Measurements from ENCODE around the gene ABCA6. TPM values are rescaled to one million over a fixed set of nuclear protein-coding genes. Genes with fewer than 3 reads are reported as not detected.

The ABCA6 gene
- total and polyA plus RNA-seq, 2 experiments from 2014 or later: 1.6 to 6.3 TPM

- no peak for DNase-seq (ENCODE audit: low spot score)
- H3K79me2 ChIP-seq: no peaks in the 10 kb centered on the region
- no peaks in the 10 kb centered on the region for H3K36me3 ChIP-seq (replicated peaks; ENCODE audit: insufficient read depth, low read depth)
- TF ChIP-seq EZH2phosphoT487 (IDR thresholded peaks at IDR 0.05; ENCODE audit: low read depth, severe bottlenecking, unreplicated experiment) (no peak), EZH2 (IDR thresholded peaks at IDR 0.05; ENCODE audit: borderline replicate concordance) (no peak), CTCF (IDR thresholded peaks at IDR 0.05; ENCODE audit: poor library complexity) (no peak)
- no peaks in the 10 kb centered on the region for H4K20me1 ChIP-seq (ENCODE audit: insufficient read depth, poor library complexity, severe bottlenecking)
- no peaks in the 10 kb centered on the region for H3K4me1 ChIP-seq (ENCODE audit: insufficient read depth)
- no peak overlapping the region for H3K4me3 ChIP-seq
- WGBS (ENCODE audit: low lambda C conversion rate, missing lambda C conversion rate): 86% methylated on average over 3 of the region's 3 CpGs
- H3K27me3 ChIP-seq: no peaks in the 10 kb centered on the region
- H3K4me2 ChIP-seq: no peak overlapping the region
- no peak overlapping the region for H2AFZ ChIP-seq
- no peak overlapping the region for H3K27ac ChIP-seq
- no peaks in the 10 kb centered on the region for H3K9me3 ChIP-seq (ENCODE audit: low read depth)
- no peaks in the 10 kb centered on the region for H3K9me2 ChIP-seq (replicated peaks; ENCODE audit: insufficient read depth)
These were observed 85.4 kb downstream of the ABCA6 start for GRCh38 chr17:69056179-69056823.

GRCh38 chr17:69055334-69055733 lies 86.4 kb downstream of the ABCA6 start:
- Histone ChIP-seq H3K9me3 (ENCODE audit: low read depth) (no peaks in the 10 kb centered on the region), H3K4me2 (no peak overlapping the region), H2AFZ (no peak overlapping the region), H3K36me3 (replicated peaks; ENCODE audit: insufficient read depth, low read depth) (no peaks in the 10 kb centered on the region), H3K79me2 (no peaks in the 10 kb centered on the region), H3K9me2 (replicated peaks; ENCODE audit: insufficient read depth) (no peaks in the 10 kb centered on the region), H4K20me1 (ENCODE audit: insufficient read depth, poor library complexity, severe bottlenecking) (no peaks in the 10 kb centered on the region), H3K27ac (no peak overlapping the region), H3K4me1 (ENCODE audit: insufficient read depth) (no peaks in the 10 kb centered on the region), H3K4me3 (no peak overlapping the region), H3K27me3 (no peaks in the 10 kb centered on the region)
- WGBS (ENCODE audit: low lambda C conversion rate, missing lambda C conversion rate): 97% methylated on average over 2 of the region's 2 CpGs
- TF ChIP-seq CTCF (IDR thresholded peaks at IDR 0.05; ENCODE audit: poor library complexity) (no peak), EZH2phosphoT487 (IDR thresholded peaks at IDR 0.05; ENCODE audit: low read depth, severe bottlenecking, unreplicated experiment) (no peak)
- no peak for DNase-seq (ENCODE audit: low spot score)

GRCh38 chr17:69050999-69051775 lies 90.5 kb downstream of the ABCA6 start:
- no peak for DNase-seq (ENCODE audit: low spot score)
- Histone ChIP-seq H3K79me2 (no peaks in the 10 kb centered on the region), H4K20me1 (ENCODE audit: insufficient read depth, poor library complexity, severe bottlenecking) (no peaks in the 10 kb centered on the region), H3K27ac (no peak overlapping the region), H3K4me3 (no peak overlapping the region), H3K4me1 (ENCODE audit: insufficient read depth) (peaks cover 12% of the 10 kb centered on the region), H3K9me2 (replicated peaks; ENCODE audit: insufficient read depth) (no peaks in the 10 kb centered on the region), H2AFZ (no peak overlapping the region), H3K36me3 (replicated peaks; ENCODE audit: insufficient read depth, low read depth) (no peaks in the 10 kb centered on the region), H3K9me3 (ENCODE audit: low read depth) (no peaks in the 10 kb centered on the region), H3K4me2 (no peak overlapping the region), H3K27me3 (no peaks in the 10 kb centered on the region)
- WGBS (ENCODE audit: low lambda C conversion rate, missing lambda C conversion rate): 91% methylated on average over 5 of the region's 5 CpGs
- no peak for TF ChIP-seq CTCF (IDR thresholded peaks at IDR 0.05; ENCODE audit: poor library complexity)
- TF ChIP-seq EZH2 (IDR thresholded peaks at IDR 0.05; ENCODE audit: borderline replicate concordance): no peak
- TF ChIP-seq EZH2phosphoT487 (IDR thresholded peaks at IDR 0.05; ENCODE audit: low read depth, severe bottlenecking, unreplicated experiment): no peak
